Activated CD4-positive, alpha-beta T cell treated with anti-CD3 and anti-CD28 coated beads, Interleukin-2, Interleukin-6, amounts not matched to agents 100 ng/mL and 50 ng/mL, durations not matched to agents 16 hours and 8 hours (primary cell): ENCODE measurements around the gene TUT7.
"Not testable (repeated sequence)": the region's sequence is repeated elsewhere in the genome, so short reads cannot be mapped to it uniquely, and the experiment has no call there.

ENCODE experiments used
- DNase-seq: peaks from one replicate; pipeline ENCODE4 v3.0.0-alpha.2; 2020

The TUT7 gene

GRCh38 chr9:86344818-86345217 is 9.4 kb downstream of the TUT7 start:
- no peak for DNase-seq

GRCh38 chr9:86342269-86342668 is 11.9 kb downstream of the TUT7 start:
- DNase-seq: no peak

DNA sequence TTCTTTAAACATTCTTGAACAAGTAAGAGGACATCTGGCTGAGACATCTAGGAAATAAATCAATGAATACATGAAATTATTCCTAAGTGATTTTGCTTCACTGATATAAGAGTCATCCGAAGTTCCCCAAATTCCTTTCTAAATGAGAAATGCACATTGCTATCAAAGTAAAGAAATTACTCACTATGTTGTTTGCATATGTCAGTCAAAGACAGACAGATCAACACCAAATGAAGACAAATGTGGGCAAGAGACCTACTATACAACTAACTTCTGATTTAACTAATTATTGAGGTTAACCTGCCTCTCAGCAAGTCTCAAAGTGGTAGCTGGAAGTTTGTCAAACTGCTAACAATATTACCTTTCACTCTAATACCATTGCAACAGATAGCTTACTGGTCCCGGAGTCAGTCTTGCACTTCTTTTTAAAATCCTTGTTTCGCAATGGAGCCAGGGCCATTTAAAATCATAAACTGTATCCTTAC is 13.2 kb downstream of the TUT7 start:
- peak; percentile 28 for DNase-seq

- DNase-seq: no peak
Measured at GRCh38 chr9:86340356-86341006, 13.7 kb downstream of the TUT7 start.

- DNase-seq: peak; percentile 46
Measured at GRCh38 chr9:86337469-86338108, 16.6 kb downstream of the TUT7 start.

GRCh38 chr9:86336058-86336457 is 18.2 kb downstream of the TUT7 start:
- DNase-seq: no peak

DNA sequence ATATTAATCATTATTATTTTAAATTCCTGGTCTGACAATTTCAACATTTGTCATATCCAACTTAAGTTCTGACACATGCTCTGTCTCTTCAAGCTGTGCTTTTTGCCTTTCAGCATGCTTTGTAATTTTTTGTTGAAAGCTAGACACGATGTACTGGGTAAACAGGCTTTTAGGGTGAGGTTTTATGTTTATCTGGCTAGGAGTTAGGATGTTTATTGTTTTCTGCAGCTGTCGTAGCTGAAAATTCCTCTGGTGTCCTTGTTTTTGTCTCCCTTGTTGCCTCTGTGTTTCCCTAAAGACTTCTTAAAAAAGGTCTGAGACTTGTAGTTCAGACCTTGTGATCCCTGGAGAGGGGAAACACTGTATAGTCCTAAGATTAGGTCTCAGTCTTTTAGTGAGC is 20.6 kb downstream of the TUT7 start:
- DNase-seq: no peak

DNA sequence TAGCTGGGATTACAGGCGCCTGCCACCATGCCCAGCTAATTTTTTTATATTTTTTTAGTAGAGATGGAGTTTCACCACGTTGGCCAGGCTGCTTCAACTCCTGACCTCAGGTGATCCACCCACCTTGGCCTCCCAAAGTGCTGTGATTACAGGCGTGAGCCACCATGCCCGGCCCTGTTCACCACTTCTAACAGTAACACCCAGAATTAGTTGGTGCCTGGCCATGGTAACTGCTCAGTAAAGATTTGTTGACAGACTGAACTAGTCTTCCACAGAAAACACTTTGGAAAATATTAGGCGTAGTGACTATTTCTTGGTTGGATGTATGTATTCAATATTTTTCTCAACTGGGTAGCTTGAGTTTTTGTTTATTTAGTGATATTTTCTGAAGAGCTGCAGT is 24.0 kb downstream of the TUT7 start:
- DNase-seq: no peak

DNA sequence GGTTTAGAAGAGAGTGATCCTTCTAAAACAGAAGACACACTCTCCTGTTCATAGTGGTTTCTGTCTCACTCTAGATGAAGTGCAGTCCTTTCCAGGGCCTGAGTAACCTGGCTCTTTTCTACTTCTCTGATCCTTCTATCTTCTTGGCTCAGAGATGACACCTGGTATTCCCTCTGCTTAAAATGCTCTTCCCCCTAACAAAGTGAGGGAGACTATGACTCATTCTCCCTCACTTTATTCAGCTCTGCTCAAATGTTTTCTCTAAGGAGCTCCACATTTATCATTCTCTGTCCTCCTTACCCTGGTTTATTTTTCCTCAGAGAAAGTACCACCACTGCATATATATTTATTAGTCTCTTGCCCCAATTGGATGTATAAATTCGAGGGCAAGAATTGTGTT is 24.6 kb downstream of the TUT7 start:
- DNase-seq: no peak

DNA sequence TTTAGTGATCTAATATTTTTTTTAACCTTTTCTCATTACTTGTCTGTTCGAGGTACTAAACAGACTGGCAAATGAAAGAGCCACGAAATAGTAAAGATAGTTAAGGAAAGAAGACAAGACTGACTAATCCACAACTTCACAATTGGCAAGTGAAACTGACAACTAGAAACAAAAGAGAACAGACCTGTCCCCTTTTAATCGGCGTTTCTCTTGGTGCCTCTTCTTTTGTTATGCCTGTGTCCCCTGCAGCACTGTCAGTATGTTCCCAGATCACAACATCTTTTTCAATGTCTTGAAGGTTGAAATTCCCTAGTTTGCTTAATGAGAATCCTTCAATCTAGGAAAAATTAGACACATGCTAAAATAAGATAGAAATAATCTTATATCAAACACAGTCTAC is 26.1 kb downstream of the TUT7 start:
- DNase-seq: no peak

- DNase-seq: no peak
Measured at GRCh38 chr9:86326536-86326935, 27.7 kb downstream of the TUT7 start.

DNA sequence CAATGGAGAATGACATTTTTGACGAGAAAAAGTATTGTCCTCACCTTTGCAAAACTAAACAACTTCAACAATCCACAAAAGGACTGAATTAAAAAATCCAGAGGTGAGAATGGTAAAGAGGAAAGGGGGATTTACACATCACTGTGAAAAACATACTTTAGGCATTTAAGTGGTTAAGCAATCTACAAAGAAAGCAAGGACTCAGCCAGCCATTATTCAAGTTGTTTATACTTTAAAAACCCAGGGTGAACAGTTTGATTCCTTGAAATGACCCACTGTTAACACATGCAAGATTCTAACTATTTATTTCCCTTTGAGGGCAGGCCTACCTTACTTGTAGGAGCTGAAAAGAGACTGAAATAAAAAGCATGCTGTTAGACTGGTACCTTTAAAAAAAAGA is 29.3 kb downstream of the TUT7 start:
- no peak for DNase-seq

DNA sequence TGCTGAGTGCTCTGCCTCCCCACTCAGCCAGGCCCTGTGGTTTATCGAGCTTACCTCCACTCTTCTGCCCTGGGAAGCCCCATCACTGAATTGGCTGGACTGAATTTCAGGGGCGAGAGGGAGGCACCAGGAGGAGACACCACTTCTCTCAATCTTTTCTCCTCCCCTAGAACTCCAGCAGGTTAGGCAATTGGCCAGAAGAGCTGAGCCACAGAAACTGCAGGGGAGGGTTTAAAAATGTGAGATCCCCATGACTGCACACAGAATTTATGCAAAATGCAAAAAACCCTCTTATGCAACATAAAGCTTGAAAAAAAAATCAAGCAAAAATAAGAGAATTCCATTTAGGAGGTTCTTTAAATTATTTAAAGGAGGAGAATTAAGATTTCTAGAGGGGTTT is 29.9 kb downstream of the TUT7 start:
- no peak for DNase-seq

- no peak for DNase-seq
Measured at GRCh38 chr9:86322973-86323644, 31.1 kb downstream of the TUT7 start.

DNA sequence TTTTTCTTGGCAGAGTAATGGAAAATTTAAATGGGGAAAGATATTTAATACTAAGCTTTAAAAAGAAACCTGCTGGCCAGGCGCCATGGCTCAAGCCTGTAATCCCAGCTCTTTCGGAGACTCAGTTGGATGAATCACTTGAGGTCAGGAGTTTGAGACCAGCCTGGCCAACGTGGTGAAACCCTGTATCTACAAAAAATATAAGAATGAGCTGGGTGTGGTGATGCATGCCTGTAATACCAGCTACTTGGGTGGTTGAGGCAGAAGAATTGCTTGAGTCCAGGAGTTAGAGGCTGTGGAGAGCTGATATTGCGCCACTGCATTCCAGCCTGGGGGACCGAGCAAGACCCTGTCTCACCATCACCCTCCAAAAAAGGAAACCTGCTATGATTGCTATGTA is 32.8 kb downstream of the TUT7 start:
- no peak for DNase-seq

DNA sequence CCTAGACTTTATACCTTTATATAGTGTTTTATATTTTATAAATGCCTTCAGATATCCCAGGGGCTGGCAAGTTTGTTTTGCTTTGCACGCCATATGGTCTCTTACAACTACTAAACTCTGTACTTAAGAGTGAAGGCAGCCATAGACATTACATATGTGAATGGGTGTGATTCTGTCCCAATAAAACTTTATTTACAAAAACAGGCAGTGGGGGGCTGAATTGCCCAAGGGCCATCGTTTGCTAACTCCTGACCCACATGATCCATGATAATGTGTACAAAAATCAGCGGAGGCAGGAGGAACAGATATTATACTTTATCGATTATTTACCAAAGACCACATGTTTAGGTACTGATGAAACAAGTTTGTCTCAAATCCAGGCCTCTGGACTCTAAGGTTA is 36.0 kb downstream of the TUT7 start:
- no peak for DNase-seq

DNA sequence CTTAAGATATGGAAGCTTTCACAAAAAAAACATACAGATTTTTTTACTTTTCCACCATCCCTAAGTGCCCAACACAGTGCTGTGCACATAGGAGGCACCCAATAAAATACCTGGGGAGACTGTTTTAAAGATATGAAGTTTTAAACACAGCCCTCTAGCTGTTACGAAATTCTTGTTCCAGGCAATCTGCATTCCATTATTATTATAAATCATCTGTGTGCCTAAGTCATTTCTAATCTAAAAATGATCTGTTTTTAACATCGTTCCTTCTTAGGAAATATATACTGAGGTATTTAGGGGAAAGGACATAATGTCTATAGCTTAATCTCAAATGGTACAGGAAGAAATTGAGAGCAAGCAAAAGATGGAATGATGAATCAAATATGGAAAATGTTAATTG is 39.1 kb downstream of the TUT7 start:
- DNase-seq: no peak

DNA sequence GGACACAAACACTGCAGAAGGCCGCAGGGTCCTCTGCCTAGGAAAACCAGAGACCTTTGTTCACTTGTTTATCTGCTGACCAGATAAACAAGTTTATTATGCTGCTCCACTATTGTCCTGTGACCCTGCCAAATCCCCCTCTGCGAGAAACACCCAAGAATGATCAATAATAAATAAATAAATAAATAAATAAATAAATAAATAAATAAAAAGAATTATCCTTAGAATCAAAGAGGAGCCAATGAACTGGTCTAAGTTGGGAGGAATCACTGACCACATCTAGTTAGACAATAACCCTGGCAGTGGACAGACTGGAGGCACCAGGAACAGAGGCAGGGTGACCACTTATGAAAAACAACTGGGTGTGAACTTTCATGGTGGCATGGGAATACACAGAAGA is 41.3 kb downstream of the TUT7 start:
- not testable (repeated sequence) for DNase-seq

GRCh38 chr9:86308687-86309086 is 45.5 kb downstream of the TUT7 start:
- DNase-seq: no peak

GRCh38 chr9:86304236-86304730 is 49.9 kb downstream of the TUT7 start:
- DNase-seq: no peak

GRCh38 chr9:86303316-86303975 is 50.8 kb downstream of the TUT7 start:
- DNase-seq: peak; percentile 80

- DNase-seq: no peak
Measured at GRCh38 chr9:86301686-86302085, 52.5 kb downstream of the TUT7 start.

GRCh38 chr9:86300701-86301100 is 53.5 kb downstream of the TUT7 start:
- DNase-seq: no peak

DNA sequence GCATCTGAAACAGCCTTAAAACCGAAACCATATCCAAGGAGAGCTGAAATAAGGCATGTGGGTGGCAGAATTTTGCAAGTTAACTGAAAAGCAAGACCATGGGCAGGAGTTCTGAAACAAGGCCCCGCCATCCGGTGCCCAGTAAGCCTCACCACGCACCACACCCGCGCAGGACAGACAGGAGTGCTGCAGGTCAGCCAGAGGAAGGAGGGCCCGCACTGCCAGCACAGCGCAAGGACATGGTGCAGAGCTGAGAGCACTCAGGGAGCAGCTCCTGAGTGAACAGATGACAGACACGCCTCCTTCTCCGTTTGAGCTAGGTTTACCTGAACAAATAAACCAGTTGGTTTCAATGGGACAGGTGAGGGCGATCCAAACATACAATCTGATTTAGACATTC is 55.3 kb downstream of the TUT7 start:
- no peak for DNase-seq
